Prostate gland (tissue), 2 donors: ENCODE measurements around the gene DHDH.

Source experiments
- CTCF ChIP-seq, 4 experiments: fragments of 200-600 bp in 2 of 4; fragments of 450-650 bp in 2 of 4; sonication (generic) in 2 of 4; IDR thresholded peaks; 1 replicate in 3 of 4; 2 replicates in 1 of 4; pipeline ENCODE4 v1.5.1; 2016 to 2019; ENCODE audit warnings: antibody characterized with exemption in 4 of 4, mild to moderate bottlenecking in 2 of 4, moderate library complexity in 2 of 4
- POLR2A ChIP-seq: fragments of 450-650 bp; IDR thresholded peaks from one replicate; pipeline ENCODE4 v1.6.1; 2016; ENCODE audit warnings: antibody characterized with exemption, mild to moderate bottlenecking
- POLR2AphosphoS5 ChIP-seq: sonication (generic); formaldehyde crosslinking; IDR thresholded peaks from one replicate; pipeline ENCODE4 v1.6.1; 2017; ENCODE audit warnings: antibody characterized with exemption

DNA sequence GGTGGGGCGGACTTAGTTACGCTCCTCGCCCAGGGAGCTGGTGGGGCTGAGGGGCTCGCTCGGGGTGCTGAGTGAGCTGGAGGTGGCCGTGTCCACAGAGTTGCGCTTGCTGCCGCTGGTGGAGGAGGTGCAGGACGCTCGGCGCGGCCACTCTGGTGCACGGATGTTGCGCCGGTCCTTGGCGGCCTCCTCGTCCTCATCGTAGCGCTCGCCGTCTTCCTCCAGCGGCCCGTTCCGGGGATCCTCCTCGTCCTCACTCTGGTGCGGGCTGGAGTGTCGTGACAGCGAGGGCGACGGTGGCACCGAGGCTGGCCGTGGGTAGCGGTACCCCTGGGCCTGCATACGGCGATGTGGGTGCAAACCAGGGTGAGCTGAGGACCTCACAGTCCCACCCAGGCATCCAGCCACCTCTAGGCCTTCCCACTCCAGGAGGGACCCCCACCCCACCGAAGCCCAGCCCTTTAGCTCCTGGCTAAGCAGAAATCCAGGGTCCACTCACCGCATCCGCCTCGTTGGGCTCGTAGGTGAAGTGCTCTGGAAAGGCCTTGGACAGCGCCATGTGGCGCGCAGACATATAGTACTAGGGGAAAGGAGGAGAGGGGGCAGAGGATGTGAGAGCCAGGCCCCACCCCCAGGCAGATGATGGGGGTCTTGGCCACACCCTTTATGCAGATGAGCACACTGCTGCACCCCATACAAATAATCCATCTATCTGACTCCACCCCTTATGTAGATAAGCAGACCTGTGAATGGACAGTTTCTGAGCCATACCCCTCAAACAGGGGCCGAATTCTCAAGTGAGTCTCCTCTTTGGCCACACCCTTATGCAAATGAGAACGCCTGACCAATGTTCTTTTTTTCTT is 36.0 kb downstream of the DHDH start:
- TF ChIP-seq POLR2AphosphoS5 (no peak), CTCF (IDR thresholded peaks at IDR 0.05) (no peak), POLR2A (no peak)
